Calu3 (cell line): Measurements from ENCODE around the gene ABCA5. TPM values are rescaled to one million over a fixed set of nuclear protein-coding genes. Genes with fewer than 3 reads are reported as not detected.

Experiments
- BruUV-seq: library from RNA; stranded (reverse); fragments of 400-500 nt; replicated peaks from 2 replicates; lab custom pipeline; 2021; lab: Mats Ljungman, UMichigan
- CTCF ChIA-PET: fragments of 300-600 bp; sonication (Branson Sonifier 250); formaldehyde crosslinking; loops from one replicate; lab custom pipeline; 2022; ENCODE audit warnings: antibody characterized with exemption; lab: Charles Lee
- DNase-seq: peaks from one replicate; pipeline ENCODE4 v3.0.0; 2022
- H3K27ac Mint-ChIP-seq: one replicate; pipeline ENCODE4 v1.8.0; 2022; ENCODE audit warnings: mixed read lengths; ENCODE audit not compliant: unreplicated experiment
- H3K27me3 Mint-ChIP-seq: one replicate; pipeline ENCODE4 v1.8.0; 2022; ENCODE audit warnings: mixed read lengths; ENCODE audit not compliant: unreplicated experiment
- H3K36me3 Mint-ChIP-seq: one replicate; pipeline ENCODE4 v1.8.0; 2022; ENCODE audit warnings: mild to moderate bottlenecking, moderate library complexity, mixed read lengths; ENCODE audit not compliant: insufficient read depth, unreplicated experiment
- H3K4me1 Mint-ChIP-seq: one replicate; pipeline ENCODE4 v1.8.0; 2022; ENCODE audit warnings: mild to moderate bottlenecking, low read depth, mixed read lengths; ENCODE audit not compliant: unreplicated experiment
- H3K4me3 Mint-ChIP-seq: one replicate; pipeline ENCODE4 v1.8.0; 2022; ENCODE audit warnings: mild to moderate bottlenecking, low read depth, moderate library complexity, mixed read lengths; ENCODE audit not compliant: unreplicated experiment
- H3K9me3 Mint-ChIP-seq: one replicate; pipeline ENCODE4 v1.8.0; 2022; ENCODE audit warnings: low read depth, mixed read lengths; ENCODE audit not compliant: unreplicated experiment
- intact Hi-C: fragments of 100-400 bp; cut with micrococcal nuclease; formaldehyde crosslinking; loops from one replicate; pipeline ENCODE4 v1.10.0; 2022; ENCODE audit not compliant: unreplicated experiment
- total RNA-seq: library from RNA; stranded (reverse); gene quantifications from 2 replicates; pipeline ENCODE4 v1.2.3, GENCODE V29; 2022
- TF ChIP-seq, protein P1 (sequence below): fragments of 200-600 bp; IDR thresholded peaks from one replicate; pipeline ENCODE4 v1.8.0; 2022; ENCODE audit warnings: antibody characterized with exemption; ENCODE audit not compliant: unreplicated experiment

The ABCA5 gene
- total RNA-seq, 1 experiment from 2014 or later = 8.9 TPM

DNA sequence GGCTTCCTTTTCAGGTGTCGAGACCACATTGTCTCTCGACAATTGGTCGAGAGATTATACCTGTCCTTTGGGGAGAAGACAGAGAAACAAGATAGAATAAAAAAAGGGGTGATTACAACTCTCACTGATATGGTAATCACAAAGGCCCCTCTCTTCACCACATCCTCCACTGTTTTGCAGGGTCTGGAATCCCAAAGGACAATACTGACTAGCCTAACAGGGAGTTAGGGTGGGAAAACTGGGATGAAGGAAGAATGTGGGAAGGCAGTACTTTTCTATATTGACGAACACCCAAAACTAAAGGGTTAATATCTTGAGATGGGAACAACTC is 6.1 kb downstream of the ABCA5 start:
- DNase-seq = no peak
- Mint-ChIP-seq H3K4me3 (no peak overlapping the region), H3K27me3 (no peaks in the 10 kb centered on the region), H3K4me1 (peaks cover 4% of the 10 kb centered on the region), H3K36me3 (peaks cover 3% of the 10 kb centered on the region), H3K27ac (no peak overlapping the region), H3K9me3 (no peaks in the 10 kb centered on the region)
- TF ChIP-seq, protein P1, sequence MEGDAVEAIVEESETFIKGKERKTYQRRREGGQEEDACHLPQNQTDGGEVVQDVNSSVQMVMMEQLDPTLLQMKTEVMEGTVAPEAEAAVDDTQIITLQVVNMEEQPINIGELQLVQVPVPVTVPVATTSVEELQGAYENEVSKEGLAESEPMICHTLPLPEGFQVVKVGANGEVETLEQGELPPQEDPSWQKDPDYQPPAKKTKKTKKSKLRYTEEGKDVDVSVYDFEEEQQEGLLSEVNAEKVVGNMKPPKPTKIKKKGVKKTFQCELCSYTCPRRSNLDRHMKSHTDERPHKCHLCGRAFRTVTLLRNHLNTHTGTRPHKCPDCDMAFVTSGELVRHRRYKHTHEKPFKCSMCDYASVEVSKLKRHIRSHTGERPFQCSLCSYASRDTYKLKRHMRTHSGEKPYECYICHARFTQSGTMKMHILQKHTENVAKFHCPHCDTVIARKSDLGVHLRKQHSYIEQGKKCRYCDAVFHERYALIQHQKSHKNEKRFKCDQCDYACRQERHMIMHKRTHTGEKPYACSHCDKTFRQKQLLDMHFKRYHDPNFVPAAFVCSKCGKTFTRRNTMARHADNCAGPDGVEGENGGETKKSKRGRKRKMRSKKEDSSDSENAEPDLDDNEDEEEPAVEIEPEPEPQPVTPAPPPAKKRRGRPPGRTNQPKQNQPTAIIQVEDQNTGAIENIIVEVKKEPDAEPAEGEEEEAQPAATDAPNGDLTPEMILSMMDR = no peak
- CTCF ChIA-PET = no interaction called here
- intact Hi-C loops = no loop called here
- no TSS peak for BruUV-seq

DNA sequence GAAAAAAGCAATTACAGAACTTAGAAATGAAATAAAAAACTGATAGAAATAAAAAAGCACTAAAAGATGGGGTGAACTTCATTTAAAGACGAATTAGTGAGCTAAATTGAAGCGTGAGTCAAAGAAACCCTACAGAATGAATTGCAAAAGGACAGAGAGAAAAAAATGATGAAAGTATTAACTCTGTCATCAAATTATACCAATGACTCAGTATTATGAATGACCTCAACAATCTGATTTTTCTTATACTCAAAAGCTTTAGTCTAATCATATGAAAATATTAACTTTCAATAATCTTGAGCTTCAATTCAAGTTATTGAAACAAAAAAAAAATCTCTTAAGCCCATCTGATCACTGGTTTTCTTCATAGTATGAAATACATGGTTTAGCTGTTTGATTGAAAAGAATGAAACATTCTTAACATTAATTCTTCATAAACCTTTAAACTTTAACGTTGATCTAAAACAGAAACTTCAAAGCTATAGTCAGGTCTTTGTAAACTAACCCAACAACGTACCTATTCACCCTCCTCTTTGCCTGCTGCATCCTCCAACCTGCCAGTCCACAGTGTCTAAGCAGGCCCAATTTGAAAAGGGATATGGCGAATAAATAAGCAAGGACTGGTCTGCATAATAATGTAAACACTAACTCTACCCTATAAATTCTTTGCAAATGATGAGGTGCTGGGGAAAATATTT is 6.6 kb downstream of the ABCA5 start:
- no peak overlapping the region for H3K4me3 Mint-ChIP-seq
- no peaks in the 10 kb centered on the region for H3K27me3 Mint-ChIP-seq
- no peaks in the 10 kb centered on the region for H3K4me1 Mint-ChIP-seq
- TF ChIP-seq, protein P1 = no peak
- DNase-seq = no peak
- intact Hi-C loops = no loop called here
- no peak overlapping the region for H3K27ac Mint-ChIP-seq
- CTCF ChIA-PET = no interaction called here
- H3K36me3 Mint-ChIP-seq = no peaks in the 10 kb centered on the region
- no TSS peak for BruUV-seq
- no peaks in the 10 kb centered on the region for H3K9me3 Mint-ChIP-seq

DNA sequence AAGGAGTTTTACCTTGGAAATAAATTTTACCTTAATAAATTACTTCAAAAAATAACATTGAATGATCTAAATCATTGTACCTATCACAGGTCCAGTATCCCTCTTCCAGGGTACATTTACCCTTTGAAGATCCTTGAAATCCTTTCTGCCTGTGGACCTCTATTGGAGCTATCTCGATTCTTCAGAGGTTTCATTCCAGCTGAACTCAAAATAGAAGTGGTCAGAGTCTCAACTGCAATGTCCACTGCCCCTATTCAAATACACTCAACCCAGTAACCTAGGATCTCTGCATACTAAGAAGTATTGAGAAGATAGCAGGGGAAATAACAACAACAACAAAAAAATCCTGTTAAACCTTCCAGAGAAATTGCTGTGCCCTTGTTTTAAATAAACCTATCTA is 9.3 kb downstream of the ABCA5 start:
- no peaks in the 10 kb centered on the region for H3K4me1 Mint-ChIP-seq
- BruUV-seq = no TSS peak
- no peaks in the 10 kb centered on the region for H3K36me3 Mint-ChIP-seq
- CTCF ChIA-PET = no interaction called here
- intact Hi-C loops = no loop called here
- TF ChIP-seq, protein P1 = no peak
- no peak for DNase-seq
- no peaks in the 10 kb centered on the region for H3K9me3 Mint-ChIP-seq
- no peaks in the 10 kb centered on the region for H3K27me3 Mint-ChIP-seq
- H3K4me3 Mint-ChIP-seq = no peak overlapping the region
- no peak overlapping the region for H3K27ac Mint-ChIP-seq

DNA sequence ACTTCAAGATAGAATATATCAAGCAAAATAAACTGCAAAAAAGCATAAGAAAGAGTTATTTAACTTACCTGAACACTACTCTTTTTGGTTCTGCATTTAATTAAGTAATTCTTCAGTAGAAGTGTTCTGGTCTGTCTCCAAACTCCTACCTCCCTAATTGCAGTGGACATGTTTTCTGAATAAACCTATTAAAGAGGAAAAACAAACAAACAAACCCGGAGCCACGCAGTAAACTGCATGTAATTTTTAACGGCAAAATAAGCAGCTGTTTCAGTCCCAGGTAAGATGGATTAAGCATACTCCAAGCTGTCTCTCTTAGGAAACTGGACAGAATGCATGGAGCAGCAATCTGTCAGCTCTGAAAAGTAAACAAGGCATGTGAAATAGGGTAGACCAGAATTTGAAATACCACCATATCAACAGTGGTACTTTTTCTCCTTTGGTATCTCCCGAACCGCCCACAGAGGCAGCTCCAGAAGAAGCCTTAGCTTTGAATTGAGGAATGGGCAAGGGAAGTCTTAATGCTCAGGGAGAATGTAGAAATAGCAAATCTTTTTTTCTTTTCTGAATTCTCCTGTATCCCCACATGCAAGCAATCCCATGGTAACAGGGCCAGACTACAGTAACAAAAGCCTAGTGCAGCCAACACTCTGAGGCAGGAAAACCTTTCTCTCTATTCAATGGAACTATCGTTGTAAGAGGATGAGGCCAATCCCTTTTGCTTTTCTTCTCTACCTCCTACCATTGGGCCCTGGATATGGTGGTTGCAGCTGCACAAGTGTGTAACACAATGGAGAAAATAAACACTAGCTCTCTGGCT is 12.5 kb downstream of the ABCA5 start:
- Mint-ChIP-seq H3K9me3 (no peaks in the 10 kb centered on the region), H3K4me1 (no peaks in the 10 kb centered on the region), H3K27ac (no peak overlapping the region), H3K27me3 (no peaks in the 10 kb centered on the region), H3K36me3 (no peaks in the 10 kb centered on the region), H3K4me3 (no peak overlapping the region)
- intact Hi-C loops = no loop called here
- CTCF ChIA-PET = interaction anchor here (0.6 kb wide), 1 partner anchor 713 kb away, joined by 3 read pairs; no protein-coding TSS in a partner anchor
- no TSS peak for BruUV-seq
- no peak for DNase-seq
- TF ChIP-seq, protein P1 = no peak
